ENCODE measurements around the gene TBCE. TPM values are rescaled to one million over a fixed set of nuclear protein-coding genes. Genes with fewer than 3 reads are reported as not detected.

Gene TBCE
- total and polyA plus RNA-seq, 2 experiments from 2014 or later: 23.3 to 35.3 TPM

DNA sequence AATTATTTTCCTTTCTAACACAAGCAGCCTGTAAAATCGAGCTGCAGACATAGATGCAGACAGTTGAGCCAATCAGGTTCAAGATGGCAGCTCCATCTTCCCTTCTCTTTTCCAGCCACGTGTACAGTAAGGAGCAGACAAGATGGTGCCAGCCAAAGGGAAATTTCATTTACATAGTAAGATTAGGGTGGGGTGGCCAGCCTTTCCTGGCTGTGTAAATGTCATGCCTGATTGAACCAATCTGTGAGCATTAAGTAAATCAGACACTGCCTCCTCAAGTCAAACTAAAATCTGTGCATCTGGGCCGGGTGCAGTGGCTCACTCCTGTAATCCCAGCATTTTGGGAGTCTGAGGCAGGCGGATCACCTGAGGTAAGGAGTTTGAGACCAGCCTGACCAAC is 60.2 kb downstream of the TBCE start:
- Histone ChIP-seq H3K27me3 (replicated peaks; ENCODE audit: insufficient read depth) (no peaks in the 10 kb centered on the region), H3K9me3 (ENCODE audit: low read depth) (no peaks in the 10 kb centered on the region), H3K79me2 (ENCODE audit: insufficient read depth) (peaks cover 31% of the 10 kb centered on the region), H3K27ac (no peak overlapping the region), H3K4me2 (ENCODE audit: unreplicated experiment) (no peak overlapping the region), H4K20me1 (ENCODE audit: insufficient read depth) (no peaks in the 10 kb centered on the region), H3K9ac (no peak overlapping the region), H3F3A (ENCODE audit: insufficient read depth) (no peaks in the 10 kb centered on the region), H3K4me3 (no peak overlapping the region), H3K36me3 (ENCODE audit: low read depth) (no peaks in the 10 kb centered on the region), H3K4me1 (ENCODE audit: insufficient read depth) (peaks cover 6% of the 10 kb centered on the region; the same call in 1 of the 2 replicates), H3K9me2 (ENCODE audit: insufficient read depth) (no peaks in the 10 kb centered on the region), H2AFZ (no peak overlapping the region)
- in situ Hi-C loops (cut with MboI): no loop called here
- TF ChIP-seq EZH2 (IDR thresholded peaks at IDR 0.05; ENCODE audit: insufficient read depth, poor library complexity, severe bottlenecking) (no peak), EZH2phosphoT487 (IDR thresholded peaks at IDR 0.05; ENCODE audit: insufficient read depth, low read depth) (no peak)
- no peak for DNase-seq
- 57 to 59% methylated on average over 4 of the region's 4 CpGs for WGBS, 2 experiments (ENCODE audit: low coverage in 1 of 2, low lambda C conversion rate in 2 of 2, missing lambda C conversion rate in 2 of 2)

DNA sequence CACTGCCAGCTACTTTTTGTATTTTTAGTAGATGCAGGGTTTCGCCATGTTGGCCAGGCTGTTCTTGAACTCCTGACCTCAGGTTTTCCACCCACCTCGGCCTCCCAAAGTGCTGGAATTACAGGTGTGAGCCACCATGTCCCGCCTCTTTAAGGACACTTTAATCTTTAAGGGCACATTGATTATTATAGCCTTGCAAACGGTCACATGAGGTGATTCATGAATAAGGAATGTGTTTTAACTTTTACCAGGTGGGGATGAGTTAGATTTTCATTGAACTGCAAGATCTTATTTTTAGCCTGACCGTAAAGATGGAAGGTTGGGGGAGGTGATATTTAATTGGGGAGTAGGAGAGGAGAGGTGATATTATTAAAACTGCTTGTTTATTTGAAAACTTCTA is 61.9 kb downstream of the TBCE start:
- H3K4me3 ChIP-seq: no peak overlapping the region
- peak; percentile 14 for DNase-seq
- TF ChIP-seq EZH2phosphoT487 (IDR thresholded peaks at IDR 0.05; ENCODE audit: insufficient read depth, low read depth) (no peak), EZH2 (IDR thresholded peaks at IDR 0.05; ENCODE audit: insufficient read depth, poor library complexity, severe bottlenecking) (no peak)
- 61 to 62% methylated on average over 5 of the region's 5 CpGs for WGBS, 2 experiments (ENCODE audit: low coverage in 1 of 2, low lambda C conversion rate in 2 of 2, missing lambda C conversion rate in 2 of 2)
- H3K79me2 ChIP-seq (ENCODE audit: insufficient read depth): peaks cover 23% of the 10 kb centered on the region; the same call in 1 of the 2 replicates
- no peak overlapping the region for H3K27ac ChIP-seq
- peaks cover 6% of the 10 kb centered on the region; the same call in 1 of the 2 replicates for H3K4me1 ChIP-seq (ENCODE audit: insufficient read depth)
- H4K20me1 ChIP-seq (ENCODE audit: insufficient read depth): no peaks in the 10 kb centered on the region
- no peak overlapping the region for H3K9ac ChIP-seq
- no peaks in the 10 kb centered on the region for H3K9me3 ChIP-seq (ENCODE audit: low read depth)
- in situ Hi-C loops (cut with MboI): no loop called here
- H3K9me2 ChIP-seq (ENCODE audit: insufficient read depth): no peaks in the 10 kb centered on the region
- H3K36me3 ChIP-seq (ENCODE audit: low read depth): peaks cover 4% of the 10 kb centered on the region; the same call in 1 of the 2 replicates
- no peaks in the 10 kb centered on the region for H3K27me3 ChIP-seq (replicated peaks; ENCODE audit: insufficient read depth)
- no peaks in the 10 kb centered on the region for H3F3A ChIP-seq (ENCODE audit: insufficient read depth)
- H3K4me2 ChIP-seq (ENCODE audit: unreplicated experiment): no peak overlapping the region
- no peak overlapping the region for H2AFZ ChIP-seq

DNA sequence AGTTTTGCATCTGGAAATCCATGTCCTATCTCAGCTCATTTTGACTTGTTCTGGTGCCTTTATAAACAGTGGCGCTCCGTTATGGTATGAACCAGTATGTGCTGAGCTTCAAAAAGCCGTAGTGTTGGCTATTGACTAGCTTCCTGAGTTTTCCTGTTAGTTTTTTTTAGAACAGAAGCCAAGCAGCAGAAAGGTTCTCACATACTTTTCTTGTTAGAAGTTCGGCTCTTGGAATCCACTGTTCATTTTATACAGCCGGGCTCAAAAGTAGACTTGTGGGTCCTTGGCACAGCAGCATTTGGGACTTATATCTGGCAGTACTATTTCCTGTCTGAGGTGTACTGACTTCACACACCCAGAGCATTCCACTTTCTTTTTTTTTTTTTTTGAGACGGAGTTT is 63.8 kb downstream of the TBCE start:
- H2AFZ ChIP-seq: no peak overlapping the region
- in situ Hi-C loops (cut with MboI): no loop called here
- H3K9me3 ChIP-seq (ENCODE audit: low read depth): no peaks in the 10 kb centered on the region
- H3K4me1 ChIP-seq (ENCODE audit: insufficient read depth): peaks cover 6% of the 10 kb centered on the region; the same call in 1 of the 2 replicates
- H4K20me1 ChIP-seq (ENCODE audit: insufficient read depth): no peaks in the 10 kb centered on the region
- H3K4me3 ChIP-seq: no peak overlapping the region
- 93 to 95% methylated on average over 6 of the region's 6 CpGs for WGBS, 2 experiments (ENCODE audit: low coverage in 1 of 2, low lambda C conversion rate in 2 of 2, missing lambda C conversion rate in 2 of 2)
- peak; percentile 4 for DNase-seq
- H3K27me3 ChIP-seq (replicated peaks; ENCODE audit: insufficient read depth): no peaks in the 10 kb centered on the region
- peaks cover 8% of the 10 kb centered on the region; the same call in 1 of the 2 replicates for H3K79me2 ChIP-seq (ENCODE audit: insufficient read depth)
- no peak overlapping the region for H3K27ac ChIP-seq
- H3K9me2 ChIP-seq (ENCODE audit: insufficient read depth): no peaks in the 10 kb centered on the region
- H3K4me2 ChIP-seq (ENCODE audit: unreplicated experiment): no peak overlapping the region
- TF ChIP-seq EZH2 (IDR thresholded peaks at IDR 0.05; ENCODE audit: insufficient read depth, poor library complexity, severe bottlenecking) (no peak), EZH2phosphoT487 (IDR thresholded peaks at IDR 0.05; ENCODE audit: insufficient read depth, low read depth) (no peak)
- peaks cover 10% of the 10 kb centered on the region; the same call in 1 of the 2 replicates for H3K36me3 ChIP-seq (ENCODE audit: low read depth)
- no peaks in the 10 kb centered on the region for H3F3A ChIP-seq (ENCODE audit: insufficient read depth)
- no peak overlapping the region for H3K9ac ChIP-seq

DNA sequence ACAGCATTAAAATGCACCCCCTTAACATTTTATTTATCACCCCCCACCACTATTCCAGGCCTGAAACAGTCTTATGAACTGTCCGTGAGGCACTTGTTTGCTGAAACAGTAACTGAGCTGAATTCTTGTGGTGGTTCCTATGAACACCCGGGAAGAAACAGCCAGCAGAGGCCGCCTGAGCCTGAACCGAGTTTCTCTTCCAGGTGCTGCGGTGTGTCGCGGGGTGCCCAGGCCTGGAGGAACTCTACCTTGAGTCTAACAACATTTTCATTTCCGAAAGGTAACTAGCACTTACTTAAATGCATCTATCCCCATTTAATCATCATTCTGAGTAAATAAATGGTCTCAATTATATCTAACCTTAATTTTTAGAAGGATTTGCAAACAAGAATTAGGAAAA is 66.8 kb downstream of the TBCE start:
- TF ChIP-seq EZH2 (IDR thresholded peaks at IDR 0.05; ENCODE audit: insufficient read depth, poor library complexity, severe bottlenecking) (no peak), EZH2phosphoT487 (IDR thresholded peaks at IDR 0.05; ENCODE audit: insufficient read depth, low read depth) (no peak)
- DNase-seq: no peak
- Histone ChIP-seq H3F3A (ENCODE audit: insufficient read depth) (no peaks in the 10 kb centered on the region), H4K20me1 (ENCODE audit: insufficient read depth) (no peaks in the 10 kb centered on the region), H3K27ac (no peak overlapping the region), H3K36me3 (ENCODE audit: low read depth) (peaks cover 23% of the 10 kb centered on the region; the same call in 1 of the 2 replicates), H2AFZ (no peak overlapping the region), H3K9me2 (ENCODE audit: insufficient read depth) (no peaks in the 10 kb centered on the region), H3K79me2 (ENCODE audit: insufficient read depth) (no peaks in the 10 kb centered on the region; the same call in 1 of the 2 replicates), H3K4me3 (no peak overlapping the region), H3K9me3 (ENCODE audit: low read depth) (no peaks in the 10 kb centered on the region), H3K9ac (no peak overlapping the region), H3K27me3 (replicated peaks; ENCODE audit: insufficient read depth) (no peaks in the 10 kb centered on the region), H3K4me2 (ENCODE audit: unreplicated experiment) (no peak overlapping the region), H3K4me1 (ENCODE audit: insufficient read depth) (peaks cover 5% of the 10 kb centered on the region; the same call in 1 of the 2 replicates)
- 84 to 85% methylated on average over 8 of the region's 8 CpGs for WGBS, 2 experiments (ENCODE audit: low coverage in 1 of 2, low lambda C conversion rate in 2 of 2, missing lambda C conversion rate in 2 of 2)
- in situ Hi-C loops (cut with MboI): no loop called here
